Thoracic aorta endothelial cell (primary cell): ENCODE measurements around the gene MYO5A. TPM values are rescaled to one million over a fixed set of nuclear protein-coding genes. Genes with fewer than 3 reads are reported as not detected.

ENCODE experiments used
- small RNA-seq: library from RNA; depleted of rRNA; stranded (forward); fragments of <200 nt; gene quantifications from one replicate; pipeline ENCODE3, GENCODE V24; 2012
- total RNA-seq: library from RNA; depleted of rRNA; stranded (reverse); fragments of >200 nt; gene quantifications from 2 replicates; pipeline ENCODE4 v1.2.3, GENCODE V29; 2012

The MYO5A gene
- total RNA-seq: 166 and 257 TPM in 2 replicates

GRCh38 chr15:52528564-52529340, at the start of gene MYO5A:
Gene MYO5A, minus strand, starts transcription at chr15:52528880. Its CDS starts 74 bp downstream, at chr15:52528806.

GRCh38 chr15:52568601-52569585, 40.2 kb upstream of the MYO5A start, which contains the start of gene ARPP19:
Gene ARPP19, minus strand, starts transcription at chr15:52569030. Its CDS starts 138 bp downstream, at chr15:52568892.

GRCh38 chr15:52295421-52296001, 233.2 kb downstream of the MYO5A start, which contains the start of gene MYO5C:
Gene MYO5C, minus strand, starts transcription at chr15:52295804. Its CDS starts 168 bp downstream, at chr15:52295636.

Small RNA genes within 50 kb of the gene (small RNA-seq; reads per million reads assigned to genes)
- not detected for gene MIR1266

Other genes starting within 250 kb of the MYO5A start
- gene MYO5C, start 233.1 kb downstream of the MYO5A start, total RNA-seq: 8.1 and 11.7 TPM in 2 replicates
- 256 and 300 TPM in 2 replicates for gene ARPP19, start 40.1 kb upstream of the MYO5A start, total RNA-seq
- 54.7 and 56.4 TPM in 2 replicates for gene ATOSA, start 150.5 kb upstream of the MYO5A start, total RNA-seq